Osteocyte (in vitro differentiated cells): ENCODE measurements around the gene EMSY. TPM values are rescaled to one million over a fixed set of nuclear protein-coding genes. Genes with fewer than 3 reads are reported as not detected.
A peak's percentile ranks its signal among the peaks of the same experiment; 100 is the strongest.
"Not testable (repeated sequence)": the region's sequence is repeated elsewhere in the genome, so short reads cannot be mapped to it uniquely, and the experiment has no call there.

ENCODE experiments used
- DNase-seq: peaks from one replicate; pipeline ENCODE4 v3.0.0; 2021; ENCODE audit warnings: mixed read lengths; ENCODE audit not compliant: unreplicated experiment; ENCODE audit errors: extremely low spot score
- H3K27ac Mint-ChIP-seq: one replicate; pipeline ENCODE4 v1.8.0; 2021; ENCODE audit warnings: mild to moderate bottlenecking, mixed read lengths; ENCODE audit not compliant: unreplicated experiment
- H3K27me3 Mint-ChIP-seq: one replicate; pipeline ENCODE4 v1.8.0; 2021; ENCODE audit warnings: mixed read lengths; ENCODE audit not compliant: unreplicated experiment
- H3K36me3 Mint-ChIP-seq: one replicate; pipeline ENCODE4 v1.8.0; 2021; ENCODE audit warnings: mixed read lengths; ENCODE audit not compliant: unreplicated experiment
- H3K4me1 Mint-ChIP-seq: one replicate; pipeline ENCODE4 v1.8.0; 2021; ENCODE audit warnings: mixed read lengths; ENCODE audit not compliant: unreplicated experiment
- H3K4me3 Mint-ChIP-seq: one replicate; pipeline ENCODE4 v1.8.0; 2021; ENCODE audit warnings: mild to moderate bottlenecking, moderate library complexity, mixed read lengths; ENCODE audit not compliant: unreplicated experiment
- H3K9me3 Mint-ChIP-seq: one replicate; pipeline ENCODE4 v1.8.0; 2021; ENCODE audit warnings: mixed read lengths; ENCODE audit not compliant: unreplicated experiment
- total RNA-seq: library from RNA; stranded (reverse); gene quantifications from 2 replicates; pipeline ENCODE4 v1.2.1, GENCODE V29; 2021
- TF ChIP-seq, protein P1 (sequence below): fragments of 200-600 bp; sonication (generic); IDR thresholded peaks from 2 replicates; pipeline ENCODE4 v1.5.0; 2021; ENCODE audit warnings: antibody characterized with exemption, mild to moderate bottlenecking, moderate library complexity

EMSY gene
- total RNA-seq, 1 donor from 2014 or later = 23.8 TPM

DNA sequence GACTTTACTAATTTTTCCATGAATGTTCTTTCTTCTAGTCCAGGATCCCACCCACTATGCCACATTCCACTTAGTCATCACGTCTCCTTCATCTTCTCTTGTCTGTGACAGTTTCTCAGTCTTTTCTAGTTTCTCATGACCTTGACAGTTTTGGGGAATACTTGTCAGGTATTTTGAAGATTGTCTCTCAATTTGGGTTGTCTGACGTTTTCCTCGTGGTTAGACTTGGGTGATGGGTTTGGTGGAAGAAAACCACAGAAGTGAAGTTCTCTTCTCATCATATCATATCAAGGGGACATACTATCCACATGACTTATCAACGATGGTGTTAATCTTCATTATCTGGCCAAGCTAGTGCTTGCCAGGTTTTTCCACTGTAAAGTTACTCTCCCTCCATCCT is 123.3 kb downstream of the EMSY start:
- H3K27me3 Mint-ChIP-seq = no peaks in the 10 kb centered on the region
- no peak overlapping the region for H3K4me3 Mint-ChIP-seq
- H3K36me3 Mint-ChIP-seq = no peaks in the 10 kb centered on the region
- TF ChIP-seq, protein P1, sequence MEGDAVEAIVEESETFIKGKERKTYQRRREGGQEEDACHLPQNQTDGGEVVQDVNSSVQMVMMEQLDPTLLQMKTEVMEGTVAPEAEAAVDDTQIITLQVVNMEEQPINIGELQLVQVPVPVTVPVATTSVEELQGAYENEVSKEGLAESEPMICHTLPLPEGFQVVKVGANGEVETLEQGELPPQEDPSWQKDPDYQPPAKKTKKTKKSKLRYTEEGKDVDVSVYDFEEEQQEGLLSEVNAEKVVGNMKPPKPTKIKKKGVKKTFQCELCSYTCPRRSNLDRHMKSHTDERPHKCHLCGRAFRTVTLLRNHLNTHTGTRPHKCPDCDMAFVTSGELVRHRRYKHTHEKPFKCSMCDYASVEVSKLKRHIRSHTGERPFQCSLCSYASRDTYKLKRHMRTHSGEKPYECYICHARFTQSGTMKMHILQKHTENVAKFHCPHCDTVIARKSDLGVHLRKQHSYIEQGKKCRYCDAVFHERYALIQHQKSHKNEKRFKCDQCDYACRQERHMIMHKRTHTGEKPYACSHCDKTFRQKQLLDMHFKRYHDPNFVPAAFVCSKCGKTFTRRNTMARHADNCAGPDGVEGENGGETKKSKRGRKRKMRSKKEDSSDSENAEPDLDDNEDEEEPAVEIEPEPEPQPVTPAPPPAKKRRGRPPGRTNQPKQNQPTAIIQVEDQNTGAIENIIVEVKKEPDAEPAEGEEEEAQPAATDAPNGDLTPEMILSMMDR = no peak
- peaks cover 19% of the 10 kb centered on the region for H3K9me3 Mint-ChIP-seq
- no peak for DNase-seq
- peak overlapping the region; percentile 62 for H3K27ac Mint-ChIP-seq
- H3K4me1 Mint-ChIP-seq = peaks cover 9% of the 10 kb centered on the region

GRCh38 chr11:76568621-76569020 is 123.8 kb downstream of the EMSY start:
- TF ChIP-seq, protein P1 = no peak
- Mint-ChIP-seq H3K36me3 (no peaks in the 10 kb centered on the region), H3K4me1 (peaks cover 14% of the 10 kb centered on the region), H3K4me3 (no peak overlapping the region), H3K9me3 (peaks cover 17% of the 10 kb centered on the region), H3K27ac (no peak overlapping the region), H3K27me3 (no peaks in the 10 kb centered on the region)
- no peak for DNase-seq

DNA sequence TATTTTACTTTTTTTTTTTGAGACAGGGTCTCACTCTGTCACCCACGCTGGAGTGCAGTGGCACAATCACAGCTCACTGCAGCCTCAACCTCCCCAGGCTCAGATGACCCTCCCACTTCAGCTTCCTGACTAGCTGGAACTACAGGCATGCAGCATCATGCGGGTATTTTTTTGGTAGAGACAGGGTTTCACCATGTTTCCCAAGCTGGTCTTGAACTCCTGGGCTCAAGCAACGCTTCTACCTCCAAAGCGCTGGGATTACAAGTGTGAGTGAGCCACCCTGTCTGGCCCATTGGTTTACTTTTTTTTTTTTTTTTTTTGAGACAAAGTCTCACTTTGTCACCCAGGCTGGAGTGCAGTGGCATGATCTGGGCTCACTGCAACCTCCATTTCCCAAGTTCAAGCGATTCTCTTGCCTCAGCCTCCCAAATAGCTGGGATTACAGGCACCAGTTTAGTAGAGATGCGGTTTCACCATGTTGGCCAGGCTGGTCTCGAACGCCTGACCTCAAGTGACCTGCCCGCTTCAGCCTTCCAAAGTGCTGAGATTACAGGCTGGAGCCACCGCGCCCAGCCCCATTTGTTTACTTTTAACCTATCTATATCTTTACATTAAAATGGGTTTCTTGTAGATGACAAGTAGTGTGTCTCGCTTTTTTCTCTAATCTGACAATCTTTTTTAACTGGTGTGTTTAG is 127.5 kb downstream of the EMSY start:
- H3K36me3 Mint-ChIP-seq, DNase-seq, H3K27me3 Mint-ChIP-seq, H3K27ac Mint-ChIP-seq, H3K4me3 Mint-ChIP-seq: not testable (repeated sequence)
- Mint-ChIP-seq H3K4me1 (peaks cover 39% of the 10 kb centered on the region), H3K9me3 (peaks cover 13% of the 10 kb centered on the region)

- H3K36me3 Mint-ChIP-seq = no peaks in the 10 kb centered on the region
- peaks cover 56% of the 10 kb centered on the region for H3K4me1 Mint-ChIP-seq
- H3K4me3 Mint-ChIP-seq = no peak overlapping the region
- DNase-seq = no peak
- H3K9me3 Mint-ChIP-seq = peaks cover 8% of the 10 kb centered on the region
- peak overlapping the region; percentile 55 for H3K27ac Mint-ChIP-seq
- no peaks in the 10 kb centered on the region for H3K27me3 Mint-ChIP-seq
- TF ChIP-seq, protein P1 = no peak
Measured at GRCh38 chr11:76574406-76574805, 129.6 kb downstream of the EMSY start.

- Mint-ChIP-seq H3K4me1 (peaks cover 61% of the 10 kb centered on the region), H3K27ac (no peak overlapping the region)
Measured at GRCh38 chr11:76574879-76575278, 130.1 kb downstream of the EMSY start.

More at GRCh38 chr11:76574879-76575278, 130.1 kb downstream of the EMSY start:
- Mint-ChIP-seq H3K9me3 (peaks cover 8% of the 10 kb centered on the region), H3K27me3 (no peaks in the 10 kb centered on the region), H3K4me3 (no peak overlapping the region), H3K36me3 (no peaks in the 10 kb centered on the region)
- TF ChIP-seq, protein P1 = no peak
- DNase-seq = no peak
